Osteoblast (primary cell): ENCODE measurements around the gene TBC1D4. TPM values are rescaled to one million over a fixed set of nuclear protein-coding genes. Genes with fewer than 3 reads are reported as not detected.
"Not testable (repeated sequence)": the region's sequence is repeated elsewhere in the genome, so short reads cannot be mapped to it uniquely, and the experiment has no call there.

ENCODE experiments used
- DNase-seq: peaks from one replicate; pipeline ENCODE4 v3.0.0; 2011; ENCODE audit warnings: low spot score, mixed read lengths; ENCODE audit not compliant: insufficient read length; ENCODE audit errors: missing footprints
- H2AFZ ChIP-seq: 2 replicates; pipeline ENCODE4 v1.6.0; 2011; ENCODE audit warnings: mild to moderate bottlenecking, low read length
- H3K27ac ChIP-seq: 2 replicates; pipeline ENCODE4 v1.5.1; 2011; ENCODE audit warnings: mild to moderate bottlenecking, low read depth, low read length, moderate library complexity
- H3K27me3 ChIP-seq: 2 replicates; pipeline ENCODE4 v1.6.0; 2012; ENCODE audit warnings: mild to moderate bottlenecking, control low read depth, inconsistent platforms, low read length, moderate library complexity; ENCODE audit not compliant: insufficient read depth
- H3K36me3 ChIP-seq: 2 replicates; pipeline ENCODE4 v1.5.1; 2011; ENCODE audit warnings: mild to moderate bottlenecking, low read length, control low read depth, moderate library complexity; ENCODE audit not compliant: insufficient read depth
- H3K4me1 ChIP-seq: 2 replicates; pipeline ENCODE4 v1.5.1; 2011; ENCODE audit warnings: mild to moderate bottlenecking, low read length, control low read depth, moderate library complexity; ENCODE audit not compliant: insufficient read depth
- H3K4me2 ChIP-seq: 2 replicates; pipeline ENCODE4 v1.6.0; 2011; ENCODE audit warnings: mild to moderate bottlenecking, low read length; ENCODE audit not compliant: insufficient read depth
- H3K4me3 ChIP-seq: fragments of 200-600 bp; sonication (generic); 3 replicates; pipeline ENCODE4 v1.5.1; 2012; ENCODE audit warnings: mild to moderate bottlenecking, low read length, inconsistent platforms; ENCODE audit not compliant: insufficient read depth
- H3K79me2 ChIP-seq: 2 replicates; pipeline ENCODE4 v1.6.0; 2012; ENCODE audit warnings: mild to moderate bottlenecking, low read length, control low read depth, inconsistent platforms; ENCODE audit not compliant: insufficient read depth
- H3K9me3 ChIP-seq: 2 replicates; pipeline ENCODE4 v1.5.1; 2011; ENCODE audit warnings: low read depth, low read length, control low read depth
- H4K20me1 ChIP-seq: 2 replicates; pipeline ENCODE4 v1.6.0; 2012; ENCODE audit warnings: mild to moderate bottlenecking, low read length, control low read depth; ENCODE audit not compliant: insufficient read depth
- total RNA-seq: library from RNA; depleted of rRNA; stranded (reverse); fragments of >200 nt; gene quantifications from 2 replicates; pipeline ENCODE4 v1.2.3, GENCODE V29; 2012
- TF ChIP-seq, protein P1 (sequence below): IDR thresholded peaks from 2 replicates; pipeline ENCODE4 v1.5.1; 2011; ENCODE audit warnings: mild to moderate bottlenecking, low read depth, low read length, moderate library complexity; ENCODE audit errors: extremely low read depth

Gene TBC1D4
- total RNA-seq, 1 donor = 19.5 TPM

GRCh38 chr13:75250526-75251178 lies 231.3 kb downstream of the TBC1D4 start:
- H3K79me2 ChIP-seq = no peaks in the 10 kb centered on the region
- peak overlapping the region; percentile 57 for H3K4me2 ChIP-seq
- peaks cover 15% of the 10 kb centered on the region for H3K4me1 ChIP-seq
- H3K9me3 ChIP-seq = no peaks in the 10 kb centered on the region
- no peak overlapping the region for H3K4me3 ChIP-seq
- TF ChIP-seq, protein P1, sequence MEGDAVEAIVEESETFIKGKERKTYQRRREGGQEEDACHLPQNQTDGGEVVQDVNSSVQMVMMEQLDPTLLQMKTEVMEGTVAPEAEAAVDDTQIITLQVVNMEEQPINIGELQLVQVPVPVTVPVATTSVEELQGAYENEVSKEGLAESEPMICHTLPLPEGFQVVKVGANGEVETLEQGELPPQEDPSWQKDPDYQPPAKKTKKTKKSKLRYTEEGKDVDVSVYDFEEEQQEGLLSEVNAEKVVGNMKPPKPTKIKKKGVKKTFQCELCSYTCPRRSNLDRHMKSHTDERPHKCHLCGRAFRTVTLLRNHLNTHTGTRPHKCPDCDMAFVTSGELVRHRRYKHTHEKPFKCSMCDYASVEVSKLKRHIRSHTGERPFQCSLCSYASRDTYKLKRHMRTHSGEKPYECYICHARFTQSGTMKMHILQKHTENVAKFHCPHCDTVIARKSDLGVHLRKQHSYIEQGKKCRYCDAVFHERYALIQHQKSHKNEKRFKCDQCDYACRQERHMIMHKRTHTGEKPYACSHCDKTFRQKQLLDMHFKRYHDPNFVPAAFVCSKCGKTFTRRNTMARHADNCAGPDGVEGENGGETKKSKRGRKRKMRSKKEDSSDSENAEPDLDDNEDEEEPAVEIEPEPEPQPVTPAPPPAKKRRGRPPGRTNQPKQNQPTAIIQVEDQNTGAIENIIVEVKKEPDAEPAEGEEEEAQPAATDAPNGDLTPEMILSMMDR = no peak
- peak overlapping the region; percentile 9 for H2AFZ ChIP-seq
- no peaks in the 10 kb centered on the region for H4K20me1 ChIP-seq
- H3K27me3 ChIP-seq = no peaks in the 10 kb centered on the region
- no peaks in the 10 kb centered on the region for H3K36me3 ChIP-seq
- H3K27ac ChIP-seq = peak overlapping the region; percentile 77
- peak; percentile 80 for DNase-seq

DNA sequence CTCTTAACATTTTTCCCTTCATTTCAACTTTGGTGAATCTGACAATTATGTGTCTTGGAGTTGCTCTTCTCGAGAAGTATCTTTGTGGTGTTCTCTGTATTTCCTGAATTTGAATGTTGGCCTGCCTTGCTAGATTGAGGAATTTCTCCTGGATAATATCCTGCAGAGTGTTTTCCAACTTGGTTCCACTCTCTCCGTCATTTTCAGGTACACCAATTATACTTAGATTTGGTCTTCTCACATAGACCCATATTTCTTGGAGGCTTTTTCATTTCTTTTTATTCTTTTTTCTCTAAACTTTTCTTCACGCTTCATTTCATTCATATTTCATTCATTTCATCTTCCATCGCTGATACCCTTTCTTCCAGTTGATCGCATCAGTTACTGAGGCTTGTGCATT lies 236.4 kb downstream of the TBC1D4 start:
- H3K4me1 ChIP-seq, H3K27ac ChIP-seq, H3K27me3 ChIP-seq, H2AFZ ChIP-seq, DNase-seq, H4K20me1 ChIP-seq, H3K9me3 ChIP-seq, H3K4me3 ChIP-seq, H3K79me2 ChIP-seq, H3K4me2 ChIP-seq, H3K36me3 ChIP-seq: not testable (repeated sequence)

GRCh38 chr13:75240240-75240639 lies 241.7 kb downstream of the TBC1D4 start:
- H4K20me1 ChIP-seq, H3K4me2 ChIP-seq, H3K27ac ChIP-seq, H2AFZ ChIP-seq, H3K9me3 ChIP-seq, H3K4me1 ChIP-seq, H3K36me3 ChIP-seq, DNase-seq, H3K4me3 ChIP-seq, H3K79me2 ChIP-seq, H3K27me3 ChIP-seq: not testable (repeated sequence)

DNA sequence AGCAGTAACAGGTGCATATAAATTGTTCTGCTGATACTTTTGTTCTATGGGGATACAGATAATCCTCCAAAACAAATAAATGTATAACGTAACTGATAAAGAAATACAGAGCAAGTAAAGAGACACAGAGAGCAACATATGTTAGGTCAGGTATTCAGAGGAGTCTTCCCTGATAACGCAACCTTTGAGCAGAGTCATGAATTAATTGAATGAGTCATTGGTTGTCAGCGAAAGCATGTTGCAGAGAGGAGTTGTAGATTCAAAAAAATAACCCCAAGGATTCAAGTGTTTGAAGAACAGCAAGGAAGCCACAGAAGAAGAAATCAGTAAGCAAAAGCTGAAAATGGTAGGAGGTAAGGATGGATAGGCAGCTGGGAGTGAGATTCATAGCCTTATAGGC lies 245.2 kb downstream of the TBC1D4 start:
- Histone ChIP-seq H3K4me2 (no peak overlapping the region), H3K36me3 (no peaks in the 10 kb centered on the region), H3K4me3 (no peak overlapping the region), H3K27me3 (peaks cover 3% of the 10 kb centered on the region), H3K79me2 (no peaks in the 10 kb centered on the region), H2AFZ (no peak overlapping the region), H3K9me3 (no peaks in the 10 kb centered on the region), H4K20me1 (no peaks in the 10 kb centered on the region), H3K27ac (no peak overlapping the region), H3K4me1 (no peaks in the 10 kb centered on the region)
- TF ChIP-seq, protein P1 = no peak
- DNase-seq = no peak

Other genes with a start within 250 kb of the TBC1D4 start
- 19.5 and 45.7 TPM in 2 replicates for gene COMMD6, start 55.7 kb upstream of the TBC1D4 start, total RNA-seq
- gene UCHL3, start 67.6 kb upstream of the TBC1D4 start, total RNA-seq = 15.6 and 25.3 TPM in 2 replicates
- 465 and 536 TPM in 2 replicates for gene LMO7, start 154.2 kb upstream of the TBC1D4 start, total RNA-seq